HUES6 (cell line): ENCODE results near the gene GNGT2.
A peak's percentile ranks its signal among the peaks of the same experiment; 100 is the strongest.

Experiments
- H3K27ac ChIP-seq: 2 replicates; pipeline ENCODE4 v1.7.0; 2013; ENCODE audit warnings: low read depth, mild to moderate bottlenecking, low read length, inconsistent platforms
- H3K27me3 ChIP-seq: 2 replicates; pipeline ENCODE4 v1.6.1; 2013; ENCODE audit warnings: low read length; ENCODE audit not compliant: control insufficient read depth, insufficient read depth
- H3K36me3 ChIP-seq: 2 replicates; pipeline ENCODE4 v1.6.1; 2013; ENCODE audit warnings: low read length; ENCODE audit not compliant: control insufficient read depth, insufficient read depth
- H3K4me1 ChIP-seq: 2 replicates; pipeline ENCODE4 v1.6.1; 2013; ENCODE audit warnings: low read length; ENCODE audit not compliant: control insufficient read depth, insufficient read depth
- H3K4me3 ChIP-seq: 2 replicates; pipeline ENCODE4 v1.5.1; 2013; ENCODE audit warnings: low read depth, low read length
- H3K9ac ChIP-seq: one replicate; pipeline ENCODE4 v1.6.1; 2013; ENCODE audit warnings: mild to moderate bottlenecking, low read length
- H3K9me3 ChIP-seq: 2 replicates; pipeline ENCODE4 v1.6.1; 2013; ENCODE audit warnings: low read depth, low read length; ENCODE audit not compliant: control insufficient read depth, insufficient read depth

Gene GNGT2

DNA sequence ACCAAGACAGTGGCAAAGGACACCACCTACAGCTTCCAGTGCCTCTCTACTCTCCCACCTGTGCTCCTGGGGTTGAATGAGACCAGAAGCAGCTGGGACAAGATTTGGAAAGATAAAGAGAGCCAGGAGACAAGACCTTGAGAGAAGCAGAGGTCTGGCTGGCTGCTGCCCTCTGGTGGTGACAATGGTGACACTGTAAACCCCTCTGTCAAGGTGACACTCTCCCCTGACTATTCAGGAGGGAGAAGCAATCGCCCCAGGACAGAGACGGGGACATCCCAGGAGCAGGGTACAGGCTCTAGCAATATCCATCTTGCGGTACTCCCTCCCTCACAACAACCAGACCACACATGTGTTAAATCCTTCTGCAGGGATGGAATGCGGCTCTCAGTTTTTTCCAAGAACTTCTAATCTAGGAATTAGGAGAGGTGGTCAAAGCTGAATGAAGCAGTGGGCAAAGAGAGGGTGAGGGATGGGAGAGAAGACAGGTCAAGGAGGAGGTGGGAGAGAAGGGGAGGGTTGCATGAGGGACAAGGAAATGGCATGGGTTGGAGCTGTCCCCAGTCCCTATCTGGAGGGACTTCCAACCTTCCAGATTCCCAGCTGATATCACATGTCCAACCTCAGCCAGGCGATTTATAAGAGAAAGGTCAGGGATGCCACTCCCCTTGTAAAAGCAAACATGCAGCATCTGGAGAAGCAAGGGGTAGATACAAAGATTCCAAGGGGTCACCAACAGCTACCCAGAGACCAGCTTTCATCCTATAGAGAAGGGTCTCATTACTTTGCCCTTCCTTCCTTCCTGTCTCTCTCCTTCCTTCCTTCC is 17.3 kb upstream of the GNGT2 start:
- H3K27ac ChIP-seq, result no peak overlapping the region
- H3K4me3 ChIP-seq, result no peak overlapping the region
- peaks cover 24% of the 10 kb centered on the region for H3K4me1 ChIP-seq
- peaks cover 88% of the 10 kb centered on the region for H3K27me3 ChIP-seq
- no peaks in the 10 kb centered on the region for H3K36me3 ChIP-seq
- no peak overlapping the region for H3K9ac ChIP-seq
- H3K9me3 ChIP-seq, result no peaks in the 10 kb centered on the region

- no peak overlapping the region for H3K27ac ChIP-seq
- peaks cover 24% of the 10 kb centered on the region for H3K4me1 ChIP-seq
- H3K9ac ChIP-seq, result no peak overlapping the region
- no peaks in the 10 kb centered on the region for H3K9me3 ChIP-seq
- H3K27me3 ChIP-seq, result peaks cover 93% of the 10 kb centered on the region
- no peaks in the 10 kb centered on the region for H3K36me3 ChIP-seq
- H3K4me3 ChIP-seq, result no peak overlapping the region
These were observed 16.5 kb upstream of the GNGT2 start for GRCh38 chr17:49226771-49227435.

DNA sequence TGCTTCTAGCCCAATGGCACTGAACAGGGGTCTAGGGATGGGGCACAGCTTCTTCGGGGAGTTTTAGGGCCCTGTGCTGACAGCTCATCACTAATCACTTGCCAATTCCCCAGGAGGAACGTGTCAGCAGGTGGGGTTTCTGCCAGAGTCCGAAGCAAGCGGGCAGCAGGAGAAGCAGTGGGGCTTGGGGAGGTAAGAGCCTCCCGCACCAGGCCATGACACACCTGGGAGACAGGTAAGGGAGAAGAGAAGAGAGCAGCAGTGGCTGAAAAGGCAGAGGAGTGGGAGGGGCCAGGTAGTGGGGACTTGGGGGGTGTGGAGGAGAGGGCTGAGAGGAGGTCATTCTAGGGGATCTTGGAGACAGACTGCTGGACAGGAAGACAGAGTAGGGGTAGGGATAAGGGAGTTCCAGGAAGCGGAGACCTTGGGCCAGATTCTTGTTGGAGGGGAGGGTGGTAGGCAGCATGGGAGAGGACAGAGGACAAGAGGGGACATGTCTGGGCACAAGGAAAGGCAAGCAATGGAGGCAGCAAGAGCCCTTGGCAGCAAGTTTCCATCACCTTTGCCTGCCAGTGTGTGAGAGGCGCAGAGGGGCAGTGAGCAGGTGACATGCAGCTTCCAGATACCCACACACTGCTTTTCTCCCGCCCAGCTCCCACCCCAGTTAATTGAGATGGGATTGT is 15.3 kb upstream of the GNGT2 start:
- no peaks in the 10 kb centered on the region for H3K36me3 ChIP-seq
- peaks cover 82% of the 10 kb centered on the region for H3K27me3 ChIP-seq
- no peak overlapping the region for H3K9ac ChIP-seq
- H3K9me3 ChIP-seq, result no peaks in the 10 kb centered on the region
- H3K4me3 ChIP-seq, result no peak overlapping the region
- no peak overlapping the region for H3K27ac ChIP-seq
- H3K4me1 ChIP-seq, result peaks cover 20% of the 10 kb centered on the region

DNA sequence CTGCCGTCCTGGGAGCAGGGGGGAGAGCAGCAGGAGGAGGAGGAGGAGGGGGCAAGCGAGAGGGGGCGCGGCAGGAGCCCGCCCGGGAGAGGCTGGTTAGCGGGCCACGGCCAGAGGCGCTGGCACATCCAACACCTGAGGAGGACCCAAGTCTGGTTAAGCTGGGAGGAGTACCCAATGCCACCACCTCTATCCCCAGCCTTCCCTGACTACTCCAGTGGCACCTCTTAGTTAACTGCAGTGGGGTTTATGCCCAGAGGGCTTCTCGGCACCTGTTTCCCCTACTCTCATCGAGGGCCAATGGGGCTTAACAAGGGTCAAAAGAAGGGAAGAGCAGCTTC is 14.6 kb upstream of the GNGT2 start:
- H3K4me3 ChIP-seq, result peak overlapping the region; percentile 65

GRCh38 chr17:49224198-49224996 is 14.0 kb upstream of the GNGT2 start:
- peak overlapping the region; percentile 65 for H3K4me3 ChIP-seq
- peaks cover 16% of the 10 kb centered on the region; the same call in 1 of the 2 replicates for H3K4me1 ChIP-seq
- peaks cover 71% of the 10 kb centered on the region for H3K27me3 ChIP-seq
- peak overlapping the region; percentile 27 for H3K9ac ChIP-seq
- no peaks in the 10 kb centered on the region for H3K36me3 ChIP-seq
- H3K9me3 ChIP-seq, result no peaks in the 10 kb centered on the region
- H3K27ac ChIP-seq, result no peak overlapping the region

More for the DNA sequence above, 14.6 kb upstream of the GNGT2 start:
- no peaks in the 10 kb centered on the region for H3K36me3 ChIP-seq
- peaks cover 20% of the 10 kb centered on the region for H3K4me1 ChIP-seq
- peak overlapping the region; percentile 27 for H3K9ac ChIP-seq
- peaks cover 76% of the 10 kb centered on the region for H3K27me3 ChIP-seq
- H3K9me3 ChIP-seq, result no peaks in the 10 kb centered on the region
- no peak overlapping the region for H3K27ac ChIP-seq

DNA sequence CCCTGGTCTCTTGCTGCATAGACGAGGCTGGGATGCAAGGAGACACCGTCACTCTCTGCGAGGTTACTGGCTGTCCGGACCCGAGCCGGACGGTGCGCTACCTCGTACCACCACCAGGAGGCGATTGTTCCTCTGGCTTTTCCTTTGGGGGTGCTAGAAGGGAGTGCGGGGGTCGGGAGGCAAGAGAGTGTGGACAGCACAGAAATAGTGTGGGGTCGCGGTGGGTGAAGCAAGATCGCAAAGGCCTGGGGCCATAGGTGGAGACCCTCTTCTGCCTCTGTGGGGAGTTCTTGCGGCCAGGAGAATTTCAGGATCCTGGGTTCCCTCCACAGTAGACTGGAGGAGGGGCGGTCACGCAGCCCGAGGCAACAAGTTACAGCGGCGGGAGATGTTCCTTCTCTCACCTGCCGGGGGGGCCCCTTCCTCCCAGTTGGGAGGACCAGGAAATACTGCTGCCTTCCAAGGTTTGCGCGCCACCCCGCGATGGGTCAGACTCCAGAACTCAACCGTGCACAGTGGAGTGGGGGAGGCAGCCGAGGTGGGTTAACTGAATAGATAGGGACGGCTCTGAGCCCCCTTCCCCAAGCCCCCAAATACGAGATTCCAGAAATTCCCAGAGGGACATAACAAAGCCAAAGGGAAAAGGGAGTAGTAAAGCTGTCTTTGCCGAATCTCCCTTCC is 13.3 kb upstream of the GNGT2 start:
- Histone ChIP-seq H3K4me3 (peak overlapping the region; percentile 65), H3K9ac (no peak overlapping the region), H3K4me1 (peaks cover 15% of the 10 kb centered on the region; the same call in 1 of the 2 replicates), H3K9me3 (no peaks in the 10 kb centered on the region), H3K27ac (no peak overlapping the region), H3K36me3 (no peaks in the 10 kb centered on the region), H3K27me3 (peaks cover 63% of the 10 kb centered on the region)

GRCh38 chr17:49223168-49223516 is 12.8 kb upstream of the GNGT2 start:
- no peaks in the 10 kb centered on the region for H3K36me3 ChIP-seq
- no peaks in the 10 kb centered on the region for H3K9me3 ChIP-seq
- H3K4me1 ChIP-seq, result peaks cover 16% of the 10 kb centered on the region
- no peak overlapping the region for H3K27ac ChIP-seq
- peak overlapping the region; percentile 65 for H3K4me3 ChIP-seq
- H3K27me3 ChIP-seq, result peaks cover 61% of the 10 kb centered on the region
- H3K9ac ChIP-seq, result no peak overlapping the region

GRCh38 chr17:49219987-49220386 is 9.6 kb upstream of the GNGT2 start:
- Histone ChIP-seq H3K4me1 (peaks cover 19% of the 10 kb centered on the region), H3K27me3 (peaks cover 31% of the 10 kb centered on the region), H3K4me3 (no peak overlapping the region), H3K9ac (no peak overlapping the region), H3K9me3 (no peaks in the 10 kb centered on the region), H3K27ac (no peak overlapping the region), H3K36me3 (no peaks in the 10 kb centered on the region)

- no peak overlapping the region for H3K9ac ChIP-seq
These were observed 8.9 kb upstream of the GNGT2 start for GRCh38 chr17:49218941-49219913.

More at GRCh38 chr17:49218941-49219913, 8.9 kb upstream of the GNGT2 start:
- Histone ChIP-seq H3K9me3 (no peaks in the 10 kb centered on the region), H3K27ac (no peak overlapping the region), H3K4me1 (peaks cover 11% of the 10 kb centered on the region), H3K36me3 (no peaks in the 10 kb centered on the region), H3K4me3 (no peak overlapping the region), H3K27me3 (peaks cover 23% of the 10 kb centered on the region)
